Esophagus muscularis mucosa (tissue), 3 donors: Measurements from ENCODE around the gene SLC6A18.

Experiments
- CTCF ChIP-seq, 3 experiments: fragments of 200-600 bp in 2 of 3; fragments of 450-650 bp in 1 of 3; sonication (generic) in 2 of 3; IDR thresholded peaks; one replicate each; pipeline ENCODE4 v1.5.1; 2017 to 2019; ENCODE audit warnings: antibody characterized with exemption in 3 of 3, mild to moderate bottlenecking in 2 of 3, moderate library complexity in 1 of 3
- POLR2A ChIP-seq: fragments of 450-650 bp; IDR thresholded peaks from one replicate; pipeline ENCODE4 v1.6.1; 2017; ENCODE audit warnings: antibody characterized with exemption, moderate library complexity, mild to moderate bottlenecking, low read depth
- POLR2AphosphoS5 ChIP-seq, 2 donors: sonication (generic); formaldehyde crosslinking; IDR thresholded peaks; one replicate each; pipeline ENCODE4 v1.6.1; 2017; ENCODE audit warnings: antibody characterized with exemption in 2 of 2

DNA sequence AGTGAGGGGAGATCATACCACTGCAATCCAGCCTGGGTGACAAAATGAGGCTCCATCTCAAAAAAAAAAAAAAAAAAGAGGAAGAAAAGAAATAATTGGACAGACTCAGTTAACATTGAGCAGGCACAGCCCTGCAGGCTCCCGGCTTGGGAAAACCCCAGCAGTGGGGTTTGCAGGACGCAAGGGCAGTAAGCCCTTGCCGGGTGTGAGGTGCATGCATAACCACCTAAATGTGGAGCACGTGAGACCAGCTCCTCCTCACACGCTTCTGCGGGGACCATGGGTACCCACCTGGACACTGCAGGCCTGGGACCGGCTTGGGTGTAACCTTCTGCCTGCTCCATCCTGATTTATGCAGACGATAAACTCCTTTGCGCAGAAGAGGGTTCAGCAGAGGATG lies 4.8 kb upstream of the SLC6A18 start:
- TF ChIP-seq CTCF (IDR thresholded peaks at IDR 0.05) (no peak), POLR2A (no peak), POLR2AphosphoS5 (IDR thresholded peaks at IDR 0.05) (no peak)
